Measurements from ENCODE around the gene SPAG5.

Gene SPAG5

GRCh38 chr17:28585851-28586250 is 13.0 kb downstream of the SPAG5 start:
- TF ChIP-seq CTCF (IDR thresholded peaks at IDR 0.05) (no peak), ZFX (IDR thresholded peaks at IDR 0.05; ENCODE audit: borderline replicate concordance) (no peak)
- H3K27ac ChIP-seq = no peak overlapping the region

GRCh38 chr17:28584434-28584833 is 14.4 kb downstream of the SPAG5 start:
- TF ChIP-seq ZFX (IDR thresholded peaks at IDR 0.05; ENCODE audit: borderline replicate concordance) = no peak
- TF ChIP-seq CTCF (IDR thresholded peaks at IDR 0.05) = no peak
- H3K27ac ChIP-seq = no peak overlapping the region

- H3K27ac ChIP-seq = no peak overlapping the region
- TF ChIP-seq CTCF (IDR thresholded peaks at IDR 0.05) = no peak
- no peak for TF ChIP-seq ZFX (IDR thresholded peaks at IDR 0.05; ENCODE audit: borderline replicate concordance)
Observed at GRCh38 chr17:28582513-28582912, 16.3 kb downstream of the SPAG5 start.

GRCh38 chr17:28580959-28581358 is 17.9 kb downstream of the SPAG5 start:
- TF ChIP-seq CTCF (IDR thresholded peaks at IDR 0.05) = no peak
- no peak overlapping the region for H3K27ac ChIP-seq

- H3K27ac ChIP-seq = no peak overlapping the region; the same call in 1 of the 2 replicates
- no peak for TF ChIP-seq ZFX (IDR thresholded peaks at IDR 0.05; ENCODE audit: borderline replicate concordance)
Observed at GRCh38 chr17:28579526-28579925, 19.3 kb downstream of the SPAG5 start.

- TF ChIP-seq ZFX (IDR thresholded peaks at IDR 0.05; ENCODE audit: borderline replicate concordance) (no peak), CTCF (IDR thresholded peaks at IDR 0.05) (no peak)
- peak overlapping the region; percentile 73 for H3K27ac ChIP-seq
Observed at GRCh38 chr17:28578246-28579195, 20.3 kb downstream of the SPAG5 start.

GRCh38 chr17:28577466-28577824 is 21.4 kb downstream of the SPAG5 start:
- TF ChIP-seq CTCF (IDR thresholded peaks at IDR 0.05) (no peak), ZFX (IDR thresholded peaks at IDR 0.05; ENCODE audit: borderline replicate concordance) (no peak)
- peak overlapping the region; percentile 73 for H3K27ac ChIP-seq
